K562 (cell line): Measurements from ENCODE around the gene PPEF2. TPM values are rescaled to one million over a fixed set of nuclear protein-coding genes. Genes with fewer than 3 reads are reported as not detected.

Experiments
- ATAC-seq: fragments of 200-7000 bp; cut with Tn5 transposase; 3 replicates; pipeline ENCODE4 v1.9.1; 2020; ENCODE audit warnings: moderate library complexity
- BruUV-seq: library from RNA; stranded (reverse); fragments of 400-500 nt; replicated peaks from 2 replicates; lab custom pipeline; 2021; lab: Mats Ljungman, UMichigan
- CTCF ChIA-PET: fragments of 300-600 bp; formaldehyde crosslinking; extraction: SDS; loops from one replicate; lab custom pipeline; 2021; ENCODE audit warnings: low intra/inter-chr PET ratio; lab: Yijun Ruan, JAX
- POLR2A ChIA-PET: fragments of 300-600, 350-650 bp; sonication (Branson Sonifier 250); formaldehyde crosslinking; extraction: SDS; loops from one replicate; lab custom pipeline; 2021; ENCODE audit warnings: antibody characterized with exemption, inconsistent platforms; lab: Yijun Ruan, JAX
- DNase-seq, 4 experiments: peaks; one replicate each; pipeline versions ENCODE4 v3.0.0 to v3.0.0-alpha.2; 2011 to 2018; ENCODE audit warnings: low spot score in 3 of 4, mixed read lengths in 3 of 4; ENCODE audit errors: extremely low read depth in 1 of 4
- FAIRE-seq: peaks from 2 replicates; lab custom pipeline; 2011; peaks lifted over from hg19 to GRCh38; lab: Jason Lieb, UNC
- H2AFZ ChIP-seq: 2 replicates; pipeline ENCODE4 v1.6.0; 2011; ENCODE audit warnings: low read depth, low read length, control low read depth, inconsistent platforms
- H3K27ac ChIP-seq: fragments of 200-600 bp; 3 replicates; pipeline ENCODE4 v1.8.0; 2011; ENCODE audit warnings: low read depth, mild to moderate bottlenecking, control low read depth, inconsistent platforms, low read length, moderate library complexity, mixed read lengths; ENCODE audit errors: extremely low read depth
- H3K27me3 ChIP-seq, 2 experiments: fragments of 300-600 bp in 1 of 2; 2 replicates in 1 of 2; 3 replicates in 1 of 2; pipeline versions ENCODE4 v1.6.0 to v1.8.0; 2011; ENCODE audit warnings: inconsistent platforms in 2 of 2, low read length in 2 of 2, mild to moderate bottlenecking in 1 of 2, mixed read lengths in 1 of 2, moderate library complexity in 1 of 2; ENCODE audit not compliant: control insufficient read depth in 2 of 2, insufficient read depth in 2 of 2
- H3K36me3 ChIP-seq: fragments of 300-600 bp; 3 replicates; pipeline ENCODE4 v1.8.0; 2011; ENCODE audit warnings: mild to moderate bottlenecking, low read length, inconsistent platforms; ENCODE audit not compliant: control insufficient read depth, insufficient read depth
- H3K4me1 ChIP-seq, 2 experiments: fragments of 200-600 bp in 1 of 2; replicated peaks in 1 of 2; 2 replicates in 1 of 2; 3 replicates in 1 of 2; pipeline versions ENCODE4 v1.5.1 to v1.8.0; 2011; ENCODE audit warnings: inconsistent platforms in 2 of 2, low read length in 2 of 2, mild to moderate bottlenecking in 1 of 2, mixed read lengths in 1 of 2, moderate library complexity in 1 of 2; ENCODE audit not compliant: control insufficient read depth in 2 of 2, insufficient read depth in 2 of 2
- H3K4me2 ChIP-seq: 2 replicates; pipeline ENCODE4 v1.6.1; 2011; ENCODE audit warnings: low read length, control low read depth, inconsistent platforms, mixed read lengths; ENCODE audit not compliant: insufficient read depth
- H3K4me3 ChIP-seq: fragments of 200-600 bp; sonication (generic), shearing (Covaris generic); 2 replicates; pipeline ENCODE4 v1.5.1; 2016; ENCODE audit warnings: control low read depth, inconsistent platforms
- H3K79me2 ChIP-seq: fragments of 200-600 bp; 3 replicates; pipeline ENCODE4 v1.8.0; 2011; ENCODE audit warnings: low read length, inconsistent platforms; ENCODE audit not compliant: control insufficient read depth, insufficient read depth
- H3K9ac ChIP-seq, 2 experiments: 2 replicates each; pipeline versions ENCODE4 v1.6.0 to v1.6.1; 2011; ENCODE audit warnings: low read depth in 2 of 2, low read length in 2 of 2, control low read depth in 1 of 2, inconsistent platforms in 1 of 2, mild to moderate bottlenecking in 1 of 2, mixed read lengths in 1 of 2; ENCODE audit not compliant: insufficient read depth in 1 of 2
- H3K9me1 ChIP-seq: one replicate; pipeline ENCODE4 v1.6.0; 2011; ENCODE audit warnings: inconsistent platforms, mild to moderate bottlenecking, low read length, moderate library complexity; ENCODE audit not compliant: control insufficient read depth, insufficient read depth
- H3K9me3 ChIP-seq: replicated peaks from 2 replicates; pipeline ENCODE4 v1.5.1; 2011; ENCODE audit warnings: low read depth, low read length, inconsistent platforms; ENCODE audit not compliant: control insufficient read depth, insufficient read depth
- H4K20me1 ChIP-seq: replicated peaks from 2 replicates; pipeline ENCODE4 v1.6.1; 2011; ENCODE audit warnings: low read length, inconsistent platforms, mixed read lengths; ENCODE audit not compliant: control insufficient read depth, insufficient read depth
- C11orf30 ChIP-seq: fragments of 450-650 bp; IDR thresholded peaks from 2 replicates; pipeline ENCODE4 v1.6.1; 2016; ENCODE audit warnings: low read depth, mild to moderate bottlenecking
- FOSL1 ChIP-seq: fragments of 200-800 bp; sonication (Bioruptor generic); conservative IDR thresholded peaks from 2 replicates; pipeline ENCODE4 v1.6.1; 2016; ENCODE audit warnings: missing genetic modification characterization, missing compliant biosample characterization
- GTF2A2 ChIP-seq: IDR thresholded peaks from 2 replicates; pipeline ENCODE4 v1.6.1; 2016; ENCODE audit warnings: mild to moderate bottlenecking, missing genetic modification characterization, missing compliant biosample characterization
- HDAC8 ChIP-seq: fragments of 450-650 bp; IDR thresholded peaks from 2 replicates; pipeline ENCODE4 v1.6.1; 2016; ENCODE audit warnings: mild to moderate bottlenecking, missing genetic modification characterization, moderate library complexity, missing compliant biosample characterization
- MAZ ChIP-seq, 2 experiments: fragments of 450-650 bp in 1 of 2; sonication (generic) in 1 of 2; formaldehyde crosslinking; IDR thresholded peaks in 1 of 2; conservative IDR thresholded peaks in 1 of 2; 2 replicates each; pipeline versions ENCODE4 v1.4.0 to v1.5.0; 2020; ENCODE audit warnings: mild to moderate bottlenecking in 1 of 2, missing genetic modification reagents in 1 of 2
- NFXL1 ChIP-seq: fragments of 450-650 bp; formaldehyde crosslinking; IDR thresholded peaks from 2 replicates; pipeline ENCODE4 v1.4.0; 2021; ENCODE audit warnings: mild to moderate bottlenecking
- NR4A1 ChIP-seq, 2 experiments: fragments of 250-450 bp in 1 of 2; fragments of 450-650 bp in 1 of 2; sonication (Bioruptor Pico) in 1 of 2; IDR thresholded peaks; 2 replicates each; pipeline versions ENCODE4 v1.4.0 to v1.6.1; 2016 to 2020; ENCODE audit warnings: mild to moderate bottlenecking in 2 of 2, missing compliant biosample characterization in 1 of 2, missing genetic modification characterization in 1 of 2, moderate library complexity in 1 of 2
- ZNF212 ChIP-seq: fragments of 450-650 bp; formaldehyde crosslinking; IDR thresholded peaks from 2 replicates; pipeline ENCODE4 v1.4.0; 2020; ENCODE audit warnings: mild to moderate bottlenecking
- ZNF232 ChIP-seq: sonication (generic); formaldehyde crosslinking; IDR thresholded peaks from 2 replicates; pipeline ENCODE4 v1.8.0; 2022; ENCODE audit warnings: mild to moderate bottlenecking, missing genetic modification reagents
- ZNF263 ChIP-seq: sonication (generic); formaldehyde crosslinking; IDR thresholded peaks from 2 replicates; pipeline ENCODE4 v1.8.0; 2022; ENCODE audit warnings: mild to moderate bottlenecking, missing genetic modification reagents, borderline replicate concordance
- WGBS: fragments of 100-300 bp; shearing (Covaris generic); methylation state at CpG from one replicate; pipeline ENCODE4 v1.1.6; 2016; ENCODE audit warnings: low coverage, mixed read lengths; ENCODE audit not compliant: insufficient coverage; ENCODE audit errors: missing lambda C conversion rate; 5-methylcytosine and 5-hydroxymethylcytosine counted together
- in situ Hi-C: fragments of 300-500 bp; cut with MboI; formaldehyde crosslinking; loops from 4 replicates; pipeline ENCODE4 v1.15.0; 2018; ENCODE audit warnings: inconsistent platforms, mixed read lengths
- intact Hi-C: fragments of 100-400 bp; cut with micrococcal nuclease; formaldehyde crosslinking; loops from 2 replicates; pipeline ENCODE4 v1.14.2; 2022
- polyA plus RNA-seq, 8 experiments: library from polyadenylated mRNA; depleted of rRNA in 4 of 8; stranded (reverse) in 5 of 8; unstranded in 3 of 8; fragments of >200 nt; fragmentation: Nextera tagmentation in 2 of 8; fragmentation: Illumina TruSeq in 1 of 8; extraction: Ambion mirVana in 2 of 8; extraction: Trizol in 1 of 8; gene quantifications; 2 replicates each; pipeline versions ENCODE4 v1.2.1 to v1.2.3, GENCODE V29; 2011 to 2014; ENCODE audit warnings: inconsistent platforms in 1 of 8, missing spikeins in 1 of 8
- total RNA-seq, 7 experiments: library from RNA; depleted of rRNA in 6 of 7; stranded (reverse); fragments of >200 nt in 6 of 7; fragmentation: Illumina TruSeq in 2 of 7; extraction: Trizol in 2 of 7; gene quantifications; 2 replicates each; pipeline versions ENCODE4 v1.2.1 to v1.2.3, GENCODE V29; 2011 to 2021; ENCODE audit warnings: low replicate concordance in 1 of 7
- TF ChIP-seq, protein P1 (sequence below): fragments of 450-650 bp; IDR thresholded peaks from 2 replicates; pipeline ENCODE4 v1.6.1; 2018; ENCODE audit not compliant: partially characterized antibody
- TF ChIP-seq, protein P2 (sequence below): sonication (generic); formaldehyde crosslinking; IDR thresholded peaks from 2 replicates; pipeline ENCODE4 v1.8.0; 2023; ENCODE audit warnings: missing genetic modification reagents, mild to moderate bottlenecking, borderline replicate concordance

PPEF2 gene
- total and polyA plus RNA-seq, 9 of the 15 experiments (the other 6 are each of a cell fraction or from before 2014, with no cell fraction given), result not detected

DNA sequence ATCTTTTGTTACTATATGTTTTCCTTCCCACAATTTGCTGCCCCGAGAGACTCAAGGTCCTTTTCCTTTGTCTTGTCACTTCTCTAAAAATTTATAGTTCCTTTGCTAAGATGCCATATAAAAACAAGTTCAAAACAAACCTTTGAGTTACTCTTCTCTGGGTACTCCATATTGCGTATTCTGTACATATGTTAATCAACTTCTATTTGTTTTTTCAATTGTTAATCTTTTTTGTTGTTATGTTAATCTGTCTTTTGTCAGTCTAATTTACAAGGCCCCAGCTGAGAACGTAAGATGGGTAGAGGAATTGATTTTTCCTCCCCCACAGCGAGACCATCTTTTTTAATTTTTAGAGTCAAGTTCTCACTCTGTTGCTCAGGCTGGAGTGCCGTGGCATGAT is 7.2 kb upstream of the PPEF2 start:
- H3K4me1 ChIP-seq, result no peaks in the 10 kb centered on the region
- in situ Hi-C loops (loop anchor here (5.0 kb wide), 1 partner anchor 178 kb away; no protein-coding TSS in a partner anchor), intact Hi-C loops (no loop called here)
- no peak for FAIRE-seq
- H4K20me1 ChIP-seq, result no peaks in the 10 kb centered on the region
- ChIA-PET CTCF (no interaction called here), POLR2A (interaction anchor here (0.6 to 1.0 kb wide), 2 partner anchors 20 to 56 kb away, joined by 3 to 5 read pairs; no protein-coding TSS in a partner anchor)
- BruUV-seq, result no TSS peak
- 29% methylated on average over 5 of the region's 5 CpGs for WGBS
- no peaks in the 10 kb centered on the region for H3K9me1 ChIP-seq
- H3K4me2 ChIP-seq, result no peak overlapping the region
- no peak for ATAC-seq
- H2AFZ ChIP-seq, result no peak overlapping the region
- DNase-seq, result no peak
- no peak overlapping the region for H3K9ac ChIP-seq
- H3K79me2 ChIP-seq, result no peaks in the 10 kb centered on the region
- no peak overlapping the region for H3K27ac ChIP-seq
- H3K9me3 ChIP-seq, result no peaks in the 10 kb centered on the region
- no peaks in the 10 kb centered on the region for H3K36me3 ChIP-seq
- no peak overlapping the region for H3K4me3 ChIP-seq
- peaks cover 0 to 7% of the 10 kb centered on the region in 2 experiments; a peak in 1 of 5 replicates for H3K27me3 ChIP-seq
- TF ChIP-seq, protein P1, sequence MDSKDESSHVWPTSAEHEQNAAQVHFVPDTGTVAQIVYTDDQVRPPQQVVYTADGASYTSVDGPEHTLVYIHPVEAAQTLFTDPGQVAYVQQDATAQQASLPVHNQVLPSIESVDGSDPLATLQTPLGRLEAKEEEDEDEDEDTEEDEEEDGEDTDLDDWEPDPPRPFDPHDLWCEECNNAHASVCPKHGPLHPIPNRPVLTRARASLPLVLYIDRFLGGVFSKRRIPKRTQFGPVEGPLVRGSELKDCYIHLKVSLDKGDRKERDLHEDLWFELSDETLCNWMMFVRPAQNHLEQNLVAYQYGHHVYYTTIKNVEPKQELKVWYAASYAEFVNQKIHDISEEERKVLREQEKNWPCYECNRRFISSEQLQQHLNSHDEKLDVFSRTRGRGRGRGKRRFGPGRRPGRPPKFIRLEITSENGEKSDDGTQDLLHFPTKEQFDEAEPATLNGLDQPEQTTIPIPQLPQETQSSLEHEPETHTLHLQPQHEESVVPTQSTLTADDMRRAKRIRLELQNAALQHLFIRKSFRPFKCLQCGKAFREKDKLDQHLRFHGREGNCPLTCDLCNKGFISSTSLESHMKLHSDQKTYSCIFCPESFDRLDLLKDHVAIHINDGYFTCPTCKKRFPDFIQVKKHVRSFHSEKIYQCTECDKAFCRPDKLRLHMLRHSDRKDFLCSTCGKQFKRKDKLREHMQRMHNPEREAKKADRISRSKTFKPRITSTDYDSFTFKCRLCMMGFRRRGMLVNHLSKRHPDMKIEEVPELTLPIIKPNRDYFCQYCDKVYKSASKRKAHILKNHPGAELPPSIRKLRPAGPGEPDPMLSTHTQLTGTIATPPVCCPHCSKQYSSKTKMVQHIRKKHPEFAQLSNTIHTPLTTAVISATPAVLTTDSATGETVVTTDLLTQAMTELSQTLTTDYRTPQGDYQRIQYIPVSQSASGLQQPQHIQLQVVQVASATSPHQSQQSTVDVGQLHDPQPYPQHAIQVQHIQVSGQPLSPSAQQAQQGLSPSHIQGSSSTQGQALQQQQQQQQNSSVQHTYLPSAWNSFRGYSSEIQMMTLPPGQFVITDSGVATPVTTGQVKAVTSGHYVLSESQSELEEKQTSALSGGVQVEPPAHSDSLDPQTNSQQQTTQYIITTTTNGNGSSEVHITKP, result no peak
- no peak for TF ChIP-seq ZNF232 (CRISPR knock-in tag)
- TF ChIP-seq NFXL1 (CRISPR knock-in tag), result no peak
- TF ChIP-seq HDAC8, result no peak
- no peak for TF ChIP-seq GTF2A2
- no peak for TF ChIP-seq MAZ (CRISPR knock-in tag; conservative IDR thresholded peaks at IDR 0.05 in 1 of 2, IDR thresholded peaks at IDR 0.05 in 1 of 2)
- no peak for TF ChIP-seq ZNF263 (CRISPR knock-in tag)
- no peak for TF ChIP-seq C11orf30
- no peak for TF ChIP-seq NR4A1 (CRISPR knock-in tag; IDR thresholded peaks at IDR 0.05)
- TF ChIP-seq NR4A1 (tag; IDR thresholded peaks at IDR 0.05), result no peak
- no peak for TF ChIP-seq ZNF212 (CRISPR knock-in tag)
- TF ChIP-seq, protein P2, sequence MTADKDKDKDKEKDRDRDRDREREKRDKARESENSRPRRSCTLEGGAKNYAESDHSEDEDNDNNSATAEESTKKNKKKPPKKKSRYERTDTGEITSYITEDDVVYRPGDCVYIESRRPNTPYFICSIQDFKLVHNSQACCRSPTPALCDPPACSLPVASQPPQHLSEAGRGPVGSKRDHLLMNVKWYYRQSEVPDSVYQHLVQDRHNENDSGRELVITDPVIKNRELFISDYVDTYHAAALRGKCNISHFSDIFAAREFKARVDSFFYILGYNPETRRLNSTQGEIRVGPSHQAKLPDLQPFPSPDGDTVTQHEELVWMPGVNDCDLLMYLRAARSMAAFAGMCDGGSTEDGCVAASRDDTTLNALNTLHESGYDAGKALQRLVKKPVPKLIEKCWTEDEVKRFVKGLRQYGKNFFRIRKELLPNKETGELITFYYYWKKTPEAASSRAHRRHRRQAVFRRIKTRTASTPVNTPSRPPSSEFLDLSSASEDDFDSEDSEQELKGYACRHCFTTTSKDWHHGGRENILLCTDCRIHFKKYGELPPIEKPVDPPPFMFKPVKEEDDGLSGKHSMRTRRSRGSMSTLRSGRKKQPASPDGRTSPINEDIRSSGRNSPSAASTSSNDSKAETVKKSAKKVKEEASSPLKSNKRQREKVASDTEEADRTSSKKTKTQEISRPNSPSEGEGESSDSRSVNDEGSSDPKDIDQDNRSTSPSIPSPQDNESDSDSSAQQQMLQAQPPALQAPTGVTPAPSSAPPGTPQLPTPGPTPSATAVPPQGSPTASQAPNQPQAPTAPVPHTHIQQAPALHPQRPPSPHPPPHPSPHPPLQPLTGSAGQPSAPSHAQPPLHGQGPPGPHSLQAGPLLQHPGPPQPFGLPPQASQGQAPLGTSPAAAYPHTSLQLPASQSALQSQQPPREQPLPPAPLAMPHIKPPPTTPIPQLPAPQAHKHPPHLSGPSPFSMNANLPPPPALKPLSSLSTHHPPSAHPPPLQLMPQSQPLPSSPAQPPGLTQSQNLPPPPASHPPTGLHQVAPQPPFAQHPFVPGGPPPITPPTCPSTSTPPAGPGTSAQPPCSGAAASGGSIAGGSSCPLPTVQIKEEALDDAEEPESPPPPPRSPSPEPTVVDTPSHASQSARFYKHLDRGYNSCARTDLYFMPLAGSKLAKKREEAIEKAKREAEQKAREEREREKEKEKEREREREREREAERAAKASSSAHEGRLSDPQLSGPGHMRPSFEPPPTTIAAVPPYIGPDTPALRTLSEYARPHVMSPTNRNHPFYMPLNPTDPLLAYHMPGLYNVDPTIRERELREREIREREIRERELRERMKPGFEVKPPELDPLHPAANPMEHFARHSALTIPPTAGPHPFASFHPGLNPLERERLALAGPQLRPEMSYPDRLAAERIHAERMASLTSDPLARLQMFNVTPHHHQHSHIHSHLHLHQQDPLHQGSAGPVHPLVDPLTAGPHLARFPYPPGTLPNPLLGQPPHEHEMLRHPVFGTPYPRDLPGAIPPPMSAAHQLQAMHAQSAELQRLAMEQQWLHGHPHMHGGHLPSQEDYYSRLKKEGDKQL (CRISPR knock-in tag), result no peak
- no peak for TF ChIP-seq FOSL1 (tag)
